Myocyte (in vitro differentiated cells): ENCODE results near the gene SLC35E1. TPM values are rescaled to one million over a fixed set of nuclear protein-coding genes. Genes with fewer than 3 reads are reported as not detected.
A peak's percentile ranks its signal among the peaks of the same experiment; 100 is the strongest.
"Not testable (repeated sequence)": the region's sequence is repeated elsewhere in the genome, so short reads cannot be mapped to it uniquely, and the experiment has no call there.

ENCODE experiments used
- DNase-seq: peaks from one replicate; pipeline ENCODE4 v3.0.0-alpha.2; 2012; ENCODE audit warnings: low read depth
- total RNA-seq: library from RNA; depleted of rRNA; stranded (reverse); fragments of >200 nt; gene quantifications from 2 replicates; pipeline ENCODE4 v1.2.3, GENCODE V29; 2014

SLC35E1 gene
- total RNA-seq, 1 donor from 2014 or later, result 33.2 TPM

- no peak for DNase-seq
Observed at GRCh38 chr19:16554776-16555175, 17.4 kb downstream of the SLC35E1 start.

GRCh38 chr19:16551902-16552301 is 20.3 kb downstream of the SLC35E1 start:
- not testable (repeated sequence) for DNase-seq

GRCh38 chr19:16548956-16549355 is 23.3 kb downstream of the SLC35E1 start:
- no peak for DNase-seq

- no peak for DNase-seq
Observed at GRCh38 chr19:16544473-16545231, 27.6 kb downstream of the SLC35E1 start.

- not testable (repeated sequence) for DNase-seq
Observed at GRCh38 chr19:16543734-16544133, 28.5 kb downstream of the SLC35E1 start.

- peak; percentile 9 for DNase-seq
Observed at GRCh38 chr19:16542910-16543472, 29.2 kb downstream of the SLC35E1 start.

- peak; percentile 96 for DNase-seq
Observed at GRCh38 chr19:16542045-16542909, 29.9 kb downstream of the SLC35E1 start, which contains the start of gene CHERP. TSS of gene CHERP (minus strand) at chr19:16542437. CDS start at chr19:16542378, 59 bp downstream.

- DNase-seq, result no peak
Observed at GRCh38 chr19:16541526-16542044, 30.6 kb downstream of the SLC35E1 start.

GRCh38 chr19:16540948-16541347 is 31.3 kb downstream of the SLC35E1 start:
- DNase-seq, result no peak

- DNase-seq, result no peak
Observed at GRCh38 chr19:16537111-16537510, 35.1 kb downstream of the SLC35E1 start.

GRCh38 chr19:16536130-16536529 is 36.1 kb downstream of the SLC35E1 start:
- DNase-seq, result no peak

GRCh38 chr19:16535381-16535780 is 36.8 kb downstream of the SLC35E1 start:
- DNase-seq, result no peak

- DNase-seq, result no peak
Observed at GRCh38 chr19:16532440-16533234, 39.6 kb downstream of the SLC35E1 start.

GRCh38 chr19:16531380-16531669 is 40.9 kb downstream of the SLC35E1 start:
- DNase-seq, result no peak

- no peak for DNase-seq
Observed at GRCh38 chr19:16530540-16531379, 41.5 kb downstream of the SLC35E1 start.

GRCh38 chr19:16529466-16530144 is 42.6 kb downstream of the SLC35E1 start:
- DNase-seq, result no peak

- DNase-seq, result no peak
Observed at GRCh38 chr19:16527971-16528521, 44.2 kb downstream of the SLC35E1 start.

- no peak for DNase-seq
Observed at GRCh38 chr19:16527334-16527935, 44.8 kb downstream of the SLC35E1 start.
